GM12874 (cell line): ENCODE results near the gene GGT5.

Experiments
- CTCF ChIP-seq: IDR thresholded peaks from 2 replicates; pipeline ENCODE4 v1.5.1; 2011; ENCODE audit warnings: low read depth, mild to moderate bottlenecking, control low read depth, low read length, moderate library complexity; ENCODE audit not compliant: insufficient read depth

GGT5 gene

GRCh38 chr22:24282401-24282800 lies 37.5 kb upstream of the GGT5 start:
- TF ChIP-seq CTCF = no peak

- no peak for TF ChIP-seq CTCF
Observed at GRCh38 chr22:24271386-24271854, 26.5 kb upstream of the GGT5 start.

- peak; percentile 24; the same call in 1 of the 2 replicates for TF ChIP-seq CTCF
Observed at GRCh38 chr22:24270556-24271385, 25.9 kb upstream of the GGT5 start, which contains the start of gene SPECC1L. TSS of gene SPECC1L (plus strand) at chr22:24270831. CDS start at chr22:24302232, 31,401 bp downstream.

GRCh38 chr22:24265734-24266133 lies 20.9 kb upstream of the GGT5 start:
- no peak for TF ChIP-seq CTCF

- TF ChIP-seq CTCF = peak; percentile 23
Observed at GRCh38 chr22:24259459-24259858, 14.6 kb upstream of the GGT5 start.

GRCh38 chr22:24247564-24248344 lies 2.9 kb upstream of the GGT5 start:
- TF ChIP-seq CTCF = peak; percentile 85

GRCh38 chr22:24247011-24247507 lies 2.2 kb upstream of the GGT5 start:
- no peak for TF ChIP-seq CTCF
